Lower leg skin (tissue), 4 donors: ENCODE data around the gene ARHGEF16. TPM values are rescaled to one million over a fixed set of nuclear protein-coding genes. Genes with fewer than 3 reads are reported as not detected.
A peak's percentile ranks its signal among the peaks of the same experiment; 100 is the strongest.

Source experiments
- DNase-seq, 2 donors: peaks; one replicate each; pipeline ENCODE4 v3.0.0-alpha.2; 2019; ENCODE audit warnings: low spot score in 2 of 2
- H3K4me3 ChIP-seq: fragments of 200-600 bp; sonication (generic); 2 replicates; pipeline ENCODE4 v1.5.1; 2017; ENCODE audit warnings: mild to moderate bottlenecking, low read depth; ENCODE audit not compliant: poor library complexity, severe bottlenecking
- POLR2A ChIP-seq, 2 donors: fragments of 450-650 bp; IDR thresholded peaks; one replicate each; pipeline ENCODE4 v1.6.1; 2016 to 2017; ENCODE audit warnings: antibody characterized with exemption in 2 of 2, mild to moderate bottlenecking in 1 of 2, moderate library complexity in 1 of 2
- WGBS, 2 donors: methylation state at CpG; one replicate each; pipeline ENCODE4 v1.1.5; 2018; 5-methylcytosine and 5-hydroxymethylcytosine counted together
- intact Hi-C: fragments of 100-400 bp; cut with DNase I; formaldehyde crosslinking; loops from one replicate; pipeline ENCODE4 v1.15.0; 2023; ENCODE audit warnings: low total_unique reads
- total RNA-seq, 4 donors: library from RNA; depleted of rRNA; stranded (reverse); fragments of >200 nt; gene quantifications; one replicate each; pipeline ENCODE4 v1.1.0, GENCODE V29; 2016
- TF ChIP-seq, protein P1 (sequence below), 3 donors: fragments of 450-650 bp; IDR thresholded peaks; one replicate each; pipeline ENCODE4 v1.5.1; 2016; ENCODE audit warnings: antibody characterized with exemption in 3 of 3, mild to moderate bottlenecking in 3 of 3, moderate library complexity in 2 of 3

The ARHGEF16 gene
- total RNA-seq, 4 donors from 2014 or later = 7.9 to 11.5 (median 9.8) TPM

DNA sequence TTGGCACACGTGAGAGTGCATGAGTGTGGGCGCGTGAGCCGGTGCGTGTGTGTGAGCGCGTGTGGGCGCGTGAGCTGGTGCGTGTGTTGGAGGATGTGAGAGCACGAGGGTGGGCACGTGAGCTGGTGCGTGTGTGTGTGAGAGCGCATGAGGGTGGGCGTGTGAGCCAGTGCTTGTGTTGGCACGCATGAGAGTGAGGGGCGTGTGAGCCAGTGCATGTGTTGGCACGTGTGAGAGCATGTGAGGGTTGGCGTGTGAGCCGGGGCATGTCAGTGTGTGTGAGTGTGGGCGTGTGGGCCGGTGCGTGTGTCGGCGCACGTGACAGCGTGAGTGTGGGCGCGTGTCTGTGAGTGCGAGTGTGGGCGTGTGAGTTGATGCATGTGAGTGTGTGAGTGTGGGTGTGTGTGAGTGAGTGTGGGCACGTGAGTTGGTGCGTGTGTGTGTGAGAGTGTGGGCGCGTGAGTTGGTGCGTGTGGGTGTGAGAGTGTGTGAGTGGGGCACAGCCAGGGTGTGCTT is 45.7 kb upstream of the ARHGEF16 start:
- no peak overlapping the region for H3K4me3 ChIP-seq
- 85 to 87% methylated on average over 36 of the region's 36 CpGs for WGBS, 2 donors
- TF ChIP-seq, protein P1, sequence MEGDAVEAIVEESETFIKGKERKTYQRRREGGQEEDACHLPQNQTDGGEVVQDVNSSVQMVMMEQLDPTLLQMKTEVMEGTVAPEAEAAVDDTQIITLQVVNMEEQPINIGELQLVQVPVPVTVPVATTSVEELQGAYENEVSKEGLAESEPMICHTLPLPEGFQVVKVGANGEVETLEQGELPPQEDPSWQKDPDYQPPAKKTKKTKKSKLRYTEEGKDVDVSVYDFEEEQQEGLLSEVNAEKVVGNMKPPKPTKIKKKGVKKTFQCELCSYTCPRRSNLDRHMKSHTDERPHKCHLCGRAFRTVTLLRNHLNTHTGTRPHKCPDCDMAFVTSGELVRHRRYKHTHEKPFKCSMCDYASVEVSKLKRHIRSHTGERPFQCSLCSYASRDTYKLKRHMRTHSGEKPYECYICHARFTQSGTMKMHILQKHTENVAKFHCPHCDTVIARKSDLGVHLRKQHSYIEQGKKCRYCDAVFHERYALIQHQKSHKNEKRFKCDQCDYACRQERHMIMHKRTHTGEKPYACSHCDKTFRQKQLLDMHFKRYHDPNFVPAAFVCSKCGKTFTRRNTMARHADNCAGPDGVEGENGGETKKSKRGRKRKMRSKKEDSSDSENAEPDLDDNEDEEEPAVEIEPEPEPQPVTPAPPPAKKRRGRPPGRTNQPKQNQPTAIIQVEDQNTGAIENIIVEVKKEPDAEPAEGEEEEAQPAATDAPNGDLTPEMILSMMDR (IDR thresholded peaks at IDR 0.05) = peak in 1 of 3 donors; percentile 25
- no peak for TF ChIP-seq POLR2A (IDR thresholded peaks at IDR 0.05)
- intact Hi-C loops = no loop called here
- no peak for DNase-seq

DNA sequence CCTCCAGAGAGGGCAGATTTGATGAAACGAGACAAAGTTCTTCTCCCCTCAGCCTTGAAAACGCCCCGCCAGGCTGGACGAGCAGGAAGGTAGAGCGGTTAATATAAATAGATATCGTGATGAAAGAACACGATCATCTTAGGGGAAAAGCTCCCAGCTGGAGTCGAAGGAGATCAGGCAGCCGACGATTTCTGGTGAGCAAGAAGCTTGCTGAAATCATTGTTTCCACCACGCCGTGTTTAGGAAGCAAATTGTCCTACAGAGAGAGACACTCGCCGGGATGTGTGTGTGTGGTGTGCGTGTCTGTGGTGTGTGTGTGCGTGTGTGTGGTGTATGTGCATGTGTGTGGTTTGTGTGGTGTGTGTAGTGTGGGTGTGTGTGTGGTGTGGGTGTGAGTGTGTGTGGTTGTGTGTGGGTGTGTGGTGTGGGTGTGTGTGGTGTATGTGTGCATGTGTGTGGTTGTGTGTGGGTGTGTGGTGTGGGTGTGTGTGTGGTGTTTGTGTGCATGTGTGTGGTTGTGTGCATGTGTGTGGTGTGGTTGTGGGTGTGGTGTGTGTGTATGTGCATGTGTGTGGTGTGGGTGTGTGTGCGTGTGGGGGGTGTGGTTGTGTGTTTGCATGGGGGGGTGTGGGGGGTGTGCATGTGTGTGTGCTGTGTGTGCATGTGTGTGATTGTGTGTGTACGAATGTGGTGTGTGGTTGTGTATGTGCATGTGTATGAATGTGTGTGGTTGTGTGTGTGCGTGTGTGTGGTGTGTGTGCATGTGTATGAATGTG is 44.9 kb upstream of the ARHGEF16 start:
- H3K4me3 ChIP-seq = no peak overlapping the region

DNA sequence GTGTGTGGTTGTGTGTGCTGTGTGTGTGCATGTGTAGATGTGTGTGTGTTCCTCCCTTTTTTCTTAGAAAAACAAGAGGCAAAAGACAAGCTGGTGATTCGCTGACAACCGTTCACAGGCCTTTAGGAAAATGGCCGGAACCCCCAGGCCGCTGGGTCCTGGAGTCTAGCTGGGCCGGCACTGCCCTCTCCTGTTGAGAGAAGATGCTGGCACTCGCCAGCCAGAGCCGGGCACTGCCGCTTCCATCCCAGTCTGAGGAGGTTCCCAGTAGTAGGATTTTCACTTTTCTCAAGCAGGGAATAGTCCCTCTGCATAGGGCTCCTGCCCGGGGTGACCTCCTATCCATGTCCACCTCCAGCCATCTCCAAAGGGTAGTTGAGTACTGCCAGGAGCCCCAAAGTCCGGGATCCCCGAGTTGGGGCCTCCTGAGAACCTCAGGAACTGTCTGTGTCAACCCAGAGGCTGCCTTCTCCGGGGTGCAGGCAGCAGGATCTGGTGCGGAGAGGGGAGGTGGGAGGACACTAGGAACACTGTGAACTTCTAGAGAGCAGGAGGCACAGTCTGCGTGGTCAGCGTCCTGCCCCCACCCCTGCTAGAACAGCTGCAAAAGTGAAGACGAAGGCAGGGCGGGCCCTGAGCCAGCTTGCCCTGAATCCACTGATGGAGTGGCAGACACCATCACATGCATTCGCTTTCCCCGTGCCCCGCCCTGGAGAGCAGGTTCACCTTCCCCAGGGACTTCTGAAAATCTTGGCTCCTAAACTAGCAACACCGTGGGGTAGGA is 44.1 kb upstream of the ARHGEF16 start:
- DNase-seq = no peak
- 43 to 46% methylated on average over 21 of the region's 21 CpGs for WGBS, 2 donors
- no peak for TF ChIP-seq POLR2A (IDR thresholded peaks at IDR 0.05)
- TF ChIP-seq, protein P1 (IDR thresholded peaks at IDR 0.05) = no peak
- intact Hi-C loops = no loop called here
- no peak overlapping the region for H3K4me3 ChIP-seq

More for the DNA sequence above, 44.9 kb upstream of the ARHGEF16 start:
- DNase-seq = no peak
- TF ChIP-seq POLR2A (IDR thresholded peaks at IDR 0.05) = no peak
- TF ChIP-seq, protein P1 (IDR thresholded peaks at IDR 0.05) = no peak
- 72 to 78% methylated on average over 18 to 19 of the region's 19 CpGs for WGBS, 2 donors
- intact Hi-C loops = no loop called here

DNA sequence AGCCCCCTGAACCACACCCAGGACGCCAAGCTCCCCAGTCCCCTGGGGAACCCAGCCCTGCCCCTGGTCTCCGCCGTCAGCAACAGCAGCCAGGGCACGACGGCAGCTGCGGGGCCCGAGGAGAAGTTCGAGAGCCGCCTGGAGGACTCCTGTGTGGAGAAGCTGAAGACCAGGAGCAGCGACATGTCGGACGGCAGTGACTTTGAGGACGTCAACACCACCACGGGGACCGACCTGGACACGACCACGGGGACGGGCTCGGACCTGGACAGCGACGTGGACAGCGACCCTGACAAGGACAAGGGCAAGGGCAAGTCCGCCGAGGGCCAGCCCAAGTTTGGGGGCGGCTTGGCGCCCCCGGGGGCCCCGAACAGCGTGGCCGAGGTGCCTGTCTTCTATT is 42.7 kb upstream of the ARHGEF16 start:
- intact Hi-C loops = no loop called here
- WGBS, 2 donors = 82 to 83% methylated on average over 30 of the region's 30 CpGs
- DNase-seq = no peak
- H3K4me3 ChIP-seq = no peak overlapping the region
- TF ChIP-seq, protein P1 (IDR thresholded peaks at IDR 0.05) = no peak
- no peak for TF ChIP-seq POLR2A (IDR thresholded peaks at IDR 0.05)

DNA sequence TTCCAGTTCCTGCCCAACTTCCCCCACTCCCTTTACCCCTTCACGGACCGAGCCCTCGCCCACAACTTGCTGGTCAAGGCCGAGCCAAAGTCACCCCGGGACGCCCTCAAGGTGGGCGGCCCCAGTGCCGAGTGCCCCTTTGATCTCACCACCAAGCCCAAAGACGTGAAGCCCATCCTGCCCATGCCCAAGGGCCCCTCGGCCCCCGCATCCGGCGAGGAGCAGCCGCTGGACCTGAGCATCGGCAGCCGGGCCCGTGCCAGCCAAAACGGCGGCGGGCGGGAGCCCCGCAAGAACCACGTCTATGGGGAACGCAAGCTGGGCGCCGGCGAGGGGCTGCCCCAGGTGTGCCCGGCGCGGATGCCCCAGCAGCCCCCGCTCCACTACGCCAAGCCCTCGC is 42.1 kb upstream of the ARHGEF16 start:
- intact Hi-C loops = no loop called here
- no peak for DNase-seq
- TF ChIP-seq, protein P1 (IDR thresholded peaks at IDR 0.05) = no peak
- TF ChIP-seq POLR2A (IDR thresholded peaks at IDR 0.05) = no peak
- no peak overlapping the region for H3K4me3 ChIP-seq
- 86 to 91% methylated on average over 33 of the region's 33 CpGs for WGBS, 2 donors
